Measurements from ENCODE around the gene CYP4F22.

Gene CYP4F22

GRCh38 chr19:15539638-15540037, 31.3 kb downstream of the CYP4F22 start:
- Histone ChIP-seq H3K9me3 (replicated peaks; ENCODE audit: insufficient read depth, low read length) (no peaks in the 10 kb centered on the region), H3K36me3 (replicated peaks; ENCODE audit: insufficient read depth, low read length) (no peaks in the 10 kb centered on the region)
- TF ChIP-seq CTCF (IDR thresholded peaks at IDR 0.05; ENCODE audit: low read length) (no peak), EZH2phosphoT487 (IDR thresholded peaks at IDR 0.05; ENCODE audit: low read length) (no peak), EZH2 (optimal IDR thresholded peaks at IDR 0.05; ENCODE audit: low read depth, low read length) (no peak)

GRCh38 chr19:15540435-15540834, 32.1 kb downstream of the CYP4F22 start:
- H3F3A ChIP-seq (ENCODE audit: insufficient read depth, low read length), result no peaks in the 10 kb centered on the region
- no peak overlapping the region for H3K27ac ChIP-seq (ENCODE audit: low read length)
- no peaks in the 10 kb centered on the region for H3K9me2 ChIP-seq (replicated peaks; ENCODE audit: insufficient read depth, low read length)
- no peaks in the 10 kb centered on the region for H3K9me3 ChIP-seq (replicated peaks; ENCODE audit: insufficient read depth, low read length)
- DNase-seq, result no peak
- H3K9ac ChIP-seq (ENCODE audit: low read length), result no peak overlapping the region
- no peaks in the 10 kb centered on the region for H4K20me1 ChIP-seq (ENCODE audit: insufficient read depth, low read length)
- H3K4me2 ChIP-seq (ENCODE audit: low read depth, low read length), result no peak overlapping the region
- H3K27me3 ChIP-seq (replicated peaks; ENCODE audit: insufficient read depth, low read length), result peaks cover 70% of the 10 kb centered on the region
- H3K79me2 ChIP-seq (ENCODE audit: low read length), result no peaks in the 10 kb centered on the region
- H3K4me1 ChIP-seq (ENCODE audit: low read length), result no peaks in the 10 kb centered on the region
- no peak overlapping the region for H2AFZ ChIP-seq (ENCODE audit: low read length)
- TF ChIP-seq CTCF (IDR thresholded peaks at IDR 0.05; ENCODE audit: low read length), result no peak
- no peak for TF ChIP-seq EZH2phosphoT487 (IDR thresholded peaks at IDR 0.05; ENCODE audit: low read length)
- no peak for TF ChIP-seq EZH2 (optimal IDR thresholded peaks at IDR 0.05; ENCODE audit: low read depth, low read length)
- no peaks in the 10 kb centered on the region for H3K36me3 ChIP-seq (replicated peaks; ENCODE audit: insufficient read depth, low read length)
- no peak overlapping the region for H3K4me3 ChIP-seq (ENCODE audit: low read length)

More at GRCh38 chr19:15539638-15540037, 31.3 kb downstream of the CYP4F22 start:
- H2AFZ ChIP-seq (ENCODE audit: low read length), result no peak overlapping the region
- no peak overlapping the region for H3K9ac ChIP-seq (ENCODE audit: low read length)
- H3F3A ChIP-seq (ENCODE audit: insufficient read depth, low read length), result no peaks in the 10 kb centered on the region
- H3K4me3 ChIP-seq (ENCODE audit: low read length), result no peak overlapping the region
- no peaks in the 10 kb centered on the region for H3K9me2 ChIP-seq (replicated peaks; ENCODE audit: insufficient read depth, low read length)
- no peaks in the 10 kb centered on the region for H3K79me2 ChIP-seq (ENCODE audit: low read length)
- peaks cover 77% of the 10 kb centered on the region for H3K27me3 ChIP-seq (replicated peaks; ENCODE audit: insufficient read depth, low read length)
- no peak for DNase-seq
- no peak overlapping the region for H3K27ac ChIP-seq (ENCODE audit: low read length)
- H3K4me1 ChIP-seq (ENCODE audit: low read length), result no peaks in the 10 kb centered on the region
- no peaks in the 10 kb centered on the region for H4K20me1 ChIP-seq (ENCODE audit: insufficient read depth, low read length)
- no peak overlapping the region for H3K4me2 ChIP-seq (ENCODE audit: low read depth, low read length)

GRCh38 chr19:15544283-15544682, 36.0 kb downstream of the CYP4F22 start:
- H3K4me3 ChIP-seq (ENCODE audit: low read length), result no peak overlapping the region
- H3F3A ChIP-seq (ENCODE audit: insufficient read depth, low read length), result no peaks in the 10 kb centered on the region
- DNase-seq, result no peak
- H3K4me2 ChIP-seq (ENCODE audit: low read depth, low read length), result no peak overlapping the region
- no peak overlapping the region for H3K27ac ChIP-seq (ENCODE audit: low read length)
- H3K9me3 ChIP-seq (replicated peaks; ENCODE audit: insufficient read depth, low read length), result no peaks in the 10 kb centered on the region
- H3K9me2 ChIP-seq (replicated peaks; ENCODE audit: insufficient read depth, low read length), result no peaks in the 10 kb centered on the region
- H3K79me2 ChIP-seq (ENCODE audit: low read length), result no peaks in the 10 kb centered on the region
- H3K9ac ChIP-seq (ENCODE audit: low read length), result no peak overlapping the region
- H4K20me1 ChIP-seq (ENCODE audit: insufficient read depth, low read length), result no peaks in the 10 kb centered on the region
- no peak for TF ChIP-seq CTCF (IDR thresholded peaks at IDR 0.05; ENCODE audit: low read length)
- TF ChIP-seq EZH2 (optimal IDR thresholded peaks at IDR 0.05; ENCODE audit: low read depth, low read length), result no peak
- TF ChIP-seq EZH2phosphoT487 (IDR thresholded peaks at IDR 0.05; ENCODE audit: low read length), result no peak
- H3K36me3 ChIP-seq (replicated peaks; ENCODE audit: insufficient read depth, low read length), result no peaks in the 10 kb centered on the region
- no peak overlapping the region for H2AFZ ChIP-seq (ENCODE audit: low read length)
- H3K4me1 ChIP-seq (ENCODE audit: low read length), result no peaks in the 10 kb centered on the region
- peaks cover 44% of the 10 kb centered on the region for H3K27me3 ChIP-seq (replicated peaks; ENCODE audit: insufficient read depth, low read length)
